HG03342 (cell line): ENCODE data around the gene ADK.
"Not testable (repeated sequence)": the region's sequence is repeated elsewhere in the genome, so short reads cannot be mapped to it uniquely, and the experiment has no call there.

Experiments used
- ATAC-seq: cut with Tn5 transposase; IDR thresholded peaks from one replicate; pipeline ENCODE4 v1.9.1; 2021; ENCODE audit warnings: mild to moderate bottlenecking, moderate library complexity; ENCODE audit not compliant: unreplicated experiment

The ADK gene

GRCh38 chr10:74337330-74338016 lies 186.5 kb downstream of the ADK start:
- no peak for ATAC-seq

- ATAC-seq, result no peak
Measured at GRCh38 chr10:74342991-74343390, 192.0 kb downstream of the ADK start.

- ATAC-seq, result no peak
Measured at GRCh38 chr10:74343804-74344203, 192.8 kb downstream of the ADK start.

GRCh38 chr10:74344306-74344705 lies 193.3 kb downstream of the ADK start:
- ATAC-seq, result no peak

GRCh38 chr10:74347522-74347921 lies 196.5 kb downstream of the ADK start:
- no peak for ATAC-seq

- ATAC-seq, result not testable (repeated sequence)
Measured at GRCh38 chr10:74353021-74353420, 202.0 kb downstream of the ADK start.

- no peak for ATAC-seq
Measured at GRCh38 chr10:74361678-74362077, 210.7 kb downstream of the ADK start.

- ATAC-seq, result no peak
Measured at GRCh38 chr10:74363727-74364126, 212.7 kb downstream of the ADK start.

- no peak for ATAC-seq
Measured at GRCh38 chr10:74365109-74365508, 214.1 kb downstream of the ADK start.

- no peak for ATAC-seq
Measured at GRCh38 chr10:74371696-74372095, 220.7 kb downstream of the ADK start.

GRCh38 chr10:74373059-74373458 lies 222.0 kb downstream of the ADK start:
- no peak for ATAC-seq

GRCh38 chr10:74377476-74377875 lies 226.5 kb downstream of the ADK start:
- no peak for ATAC-seq

- no peak for ATAC-seq
Measured at GRCh38 chr10:74379474-74379873, 228.5 kb downstream of the ADK start.

GRCh38 chr10:74380795-74381194 lies 229.8 kb downstream of the ADK start:
- no peak for ATAC-seq

- ATAC-seq, result no peak
Measured at GRCh38 chr10:74381291-74381853, 230.4 kb downstream of the ADK start.

- no peak for ATAC-seq
Measured at GRCh38 chr10:74382663-74383062, 231.6 kb downstream of the ADK start.

GRCh38 chr10:74383642-74384041 lies 232.6 kb downstream of the ADK start:
- ATAC-seq, result no peak

GRCh38 chr10:74384615-74385183 lies 233.7 kb downstream of the ADK start:
- no peak for ATAC-seq

- ATAC-seq, result no peak
Measured at GRCh38 chr10:74388801-74389200, 237.8 kb downstream of the ADK start.

GRCh38 chr10:74391786-74392185 lies 240.8 kb downstream of the ADK start:
- ATAC-seq, result no peak

GRCh38 chr10:74394416-74394969 lies 243.5 kb downstream of the ADK start:
- ATAC-seq, result no peak

GRCh38 chr10:74400186-74400585 lies 249.2 kb downstream of the ADK start:
- no peak for ATAC-seq
